Peyer's patch (tissue), 4 donors: ENCODE data around the gene LDLRAD3.

Source experiments
- CTCF ChIP-seq, 6 experiments: fragments of 450-650 bp in 4 of 6; fragments of 200-600 bp in 2 of 6; sonication (generic) in 1 of 6; IDR thresholded peaks; one replicate each; pipeline ENCODE4 v1.5.1; 2017 to 2019; ENCODE audit warnings: antibody characterized with exemption in 6 of 6, mild to moderate bottlenecking in 3 of 6, moderate library complexity in 1 of 6
- POLR2A ChIP-seq, 2 donors: fragments of 450-650 bp; IDR thresholded peaks; one replicate each; pipeline ENCODE4 v1.5.1; 2017; ENCODE audit warnings: antibody characterized with exemption in 2 of 2, mild to moderate bottlenecking in 2 of 2, moderate library complexity in 2 of 2

DNA sequence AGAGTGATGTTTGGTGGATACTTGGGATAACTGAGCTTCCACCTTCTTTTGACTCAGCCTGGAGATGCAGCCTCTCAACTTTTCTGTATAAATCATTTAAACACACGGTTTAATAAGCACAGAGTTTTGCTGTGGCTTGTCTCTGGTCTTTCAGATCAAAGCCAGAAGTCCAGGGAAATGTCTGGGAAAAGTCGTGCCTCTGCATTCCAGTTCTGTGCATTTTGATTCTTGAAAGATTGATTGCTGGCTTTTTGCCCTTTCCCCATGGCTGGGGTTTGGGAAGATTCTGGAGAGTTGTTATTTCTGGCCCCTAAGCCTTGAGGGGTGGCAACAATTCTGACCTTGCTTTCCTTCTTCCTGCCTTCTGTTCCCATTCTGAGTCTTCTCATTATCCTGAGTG lies 191.2 kb downstream of the LDLRAD3 start:
- no peak for TF ChIP-seq CTCF (IDR thresholded peaks at IDR 0.05)
- no peak for TF ChIP-seq POLR2A (IDR thresholded peaks at IDR 0.05)
